Activated CD4-positive, alpha-beta memory T cell treated with anti-CD3 and anti-CD28 coated beads for 36 hours (primary cell): ENCODE results near the gene GALNT5. TPM values are rescaled to one million over a fixed set of nuclear protein-coding genes. Genes with fewer than 3 reads are reported as not detected.

Experiments used
- CTCF ChIA-PET: fragments of 350-600 bp; sonication (Branson Sonifier 250); formaldehyde crosslinking; loops from one replicate; lab custom pipeline; 2021; ENCODE audit warnings: antibody characterized with exemption, inconsistent platforms; lab: Charles Lee
- POLR2A ChIA-PET: fragments of 350-600 bp; sonication (Branson Sonifier 250); formaldehyde crosslinking; loops from one replicate; lab custom pipeline; 2021; ENCODE audit warnings: antibody characterized with exemption; lab: Charles Lee
- DNase-seq: peaks from one replicate; pipeline ENCODE4 v3.0.0-alpha.2; 2020
- H3K27ac Mint-ChIP-seq: one replicate; pipeline ENCODE4 v1.8.0; 2021; ENCODE audit warnings: mixed read lengths
- H3K27me3 Mint-ChIP-seq: one replicate; pipeline ENCODE4 v1.8.0; 2021; ENCODE audit warnings: mixed read lengths
- H3K36me3 Mint-ChIP-seq: one replicate; pipeline ENCODE4 v1.8.0; 2021; ENCODE audit warnings: mixed read lengths
- H3K4me1 Mint-ChIP-seq: one replicate; pipeline ENCODE4 v1.8.0; 2021; ENCODE audit warnings: low read depth, mixed read lengths
- H3K4me3 Mint-ChIP-seq: one replicate; pipeline ENCODE4 v1.8.0; 2021; ENCODE audit warnings: mild to moderate bottlenecking, mixed read lengths
- H3K9me3 Mint-ChIP-seq: one replicate; pipeline ENCODE4 v1.8.0; 2021; ENCODE audit warnings: mixed read lengths
- intact Hi-C: fragments of 100-400 bp; cut with micrococcal nuclease; formaldehyde crosslinking; loops from one replicate; pipeline ENCODE4 v1.15.1; 2023
- total RNA-seq, 2 experiments: library from RNA; stranded (reverse); gene quantifications; one replicate each; pipeline ENCODE4 v1.2.3, GENCODE V29; 2021

Gene GALNT5
- total RNA-seq, 2 experiments from 2014 or later = not detected

DNA sequence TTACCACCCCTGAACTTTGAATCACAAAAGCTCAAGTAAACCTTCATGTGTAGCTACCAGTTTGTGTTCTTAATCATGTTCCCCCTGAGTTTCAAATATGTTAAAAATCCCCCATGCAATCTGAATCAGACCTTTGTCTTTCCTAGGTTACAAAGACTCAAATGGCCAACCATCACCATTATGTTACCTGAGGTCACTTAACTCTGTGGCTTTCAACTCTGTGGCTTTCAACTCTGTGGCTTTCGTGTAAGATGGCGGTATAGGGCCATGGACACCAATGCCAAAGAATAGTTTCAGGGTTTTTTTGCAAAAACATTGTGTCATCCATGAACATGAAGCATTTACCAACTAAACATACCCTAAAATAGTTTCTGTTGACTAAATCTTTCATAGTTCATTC lies 61.4 kb downstream of the GALNT5 start:
- H3K4me1 Mint-ChIP-seq = peaks cover 10% of the 10 kb centered on the region
- ChIA-PET CTCF (interaction anchor here (0.9 to 4.1 kb wide), 5 partner anchors 8 to 173 kb away, joined by 3 to 38 read pairs (median 10); partner anchors contain the start of gene ERMN), POLR2A (interaction anchor here (0.7 kb wide), 1 partner anchor 158 kb away, joined by 3 read pairs; no protein-coding TSS in a partner anchor)
- no peaks in the 10 kb centered on the region for H3K27me3 Mint-ChIP-seq
- H3K36me3 Mint-ChIP-seq = peaks cover 6% of the 10 kb centered on the region
- no peaks in the 10 kb centered on the region for H3K9me3 Mint-ChIP-seq
- intact Hi-C loops = no loop called here
- H3K4me3 Mint-ChIP-seq = no peak overlapping the region
- H3K27ac Mint-ChIP-seq = no peak overlapping the region
- DNase-seq = no peak

DNA sequence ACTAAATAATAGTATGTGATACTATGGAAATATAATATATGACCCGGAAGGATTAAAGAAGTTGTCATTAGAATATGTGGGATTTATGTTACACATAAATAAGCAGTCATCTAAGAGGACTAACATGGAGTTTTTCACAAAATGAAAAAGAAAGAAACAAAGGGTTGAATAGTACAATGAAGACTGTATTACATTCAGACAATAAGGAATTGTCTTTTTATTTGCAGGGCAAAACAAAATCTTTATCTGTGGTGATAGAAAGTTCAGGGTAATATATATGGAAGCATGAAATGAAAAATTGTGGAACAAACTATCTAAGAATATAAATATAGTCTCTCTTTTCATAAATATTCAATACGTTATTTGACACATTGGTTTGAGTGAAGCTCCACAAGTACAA lies 62.3 kb downstream of the GALNT5 start:
- ChIA-PET POLR2A (no interaction called here), CTCF (interaction anchor here (2.2 to 4.1 kb wide), 4 partner anchors 7 to 17 kb away, joined by 6 to 38 read pairs (median 13); partner anchors contain the start of gene ERMN)
- Mint-ChIP-seq H3K27ac (no peak overlapping the region), H3K27me3 (no peaks in the 10 kb centered on the region), H3K9me3 (no peaks in the 10 kb centered on the region), H3K4me1 (peaks cover 6% of the 10 kb centered on the region), H3K4me3 (no peak overlapping the region), H3K36me3 (peaks cover 6% of the 10 kb centered on the region)
- intact Hi-C loops = no loop called here
- DNase-seq = no peak

DNA sequence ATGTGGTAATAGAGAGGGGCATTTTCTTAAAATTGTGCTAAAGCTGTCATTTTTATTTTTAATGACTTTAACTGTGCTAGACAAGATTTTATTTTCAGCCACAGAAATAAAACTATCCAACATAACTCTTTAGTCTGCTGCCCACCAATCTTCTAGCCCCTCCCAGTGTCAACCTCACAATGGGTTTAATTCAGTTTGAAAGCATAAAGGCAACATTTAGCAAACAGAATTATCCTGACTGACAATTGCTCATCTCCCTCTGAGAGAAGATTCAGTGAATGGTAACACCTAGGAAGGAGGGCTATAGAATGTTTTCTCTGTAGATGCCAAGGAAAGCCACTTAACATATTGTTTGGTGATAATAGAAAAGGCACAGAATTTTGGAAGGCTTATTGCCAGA lies 62.9 kb downstream of the GALNT5 start:
- no peaks in the 10 kb centered on the region for H3K27me3 Mint-ChIP-seq
- POLR2A ChIA-PET = no interaction called here

DNA sequence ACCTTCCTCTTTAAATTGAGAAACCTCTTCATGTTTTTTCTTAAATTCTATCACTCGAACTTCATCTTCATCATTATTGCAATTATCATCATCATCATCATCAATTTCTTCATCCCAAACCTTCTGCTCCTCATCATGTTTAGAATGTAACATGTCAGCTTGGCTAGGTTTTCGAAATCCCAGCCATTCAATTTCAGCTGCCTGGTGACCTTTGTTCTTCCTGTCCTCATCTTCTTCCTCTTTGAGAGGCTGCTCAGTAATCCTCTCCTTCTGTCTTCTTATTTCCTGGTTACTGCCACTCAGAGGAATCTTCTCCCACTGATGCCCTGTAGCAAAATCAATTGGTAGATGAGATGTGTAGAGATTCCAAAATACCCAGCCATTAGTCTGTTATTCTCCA lies 64.0 kb downstream of the GALNT5 start:
- ChIA-PET CTCF (interaction anchor here (1.0 kb wide), 1 partner anchor 171 kb away, joined by 3 read pairs; no protein-coding TSS in a partner anchor), POLR2A (no interaction called here)
- Mint-ChIP-seq H3K36me3 (peaks cover 6% of the 10 kb centered on the region), H3K4me1 (no peaks in the 10 kb centered on the region), H3K27me3 (no peaks in the 10 kb centered on the region), H3K9me3 (no peaks in the 10 kb centered on the region), H3K4me3 (no peak overlapping the region), H3K27ac (no peak overlapping the region)
- DNase-seq = no peak
- intact Hi-C loops = no loop called here

More for the DNA sequence above, 62.9 kb downstream of the GALNT5 start:
- no peak overlapping the region for H3K4me3 Mint-ChIP-seq
- no peaks in the 10 kb centered on the region for H3K9me3 Mint-ChIP-seq
- DNase-seq = no peak
- peaks cover 6% of the 10 kb centered on the region for H3K4me1 Mint-ChIP-seq
- peaks cover 6% of the 10 kb centered on the region for H3K36me3 Mint-ChIP-seq
- intact Hi-C loops = no loop called here
- no peak overlapping the region for H3K27ac Mint-ChIP-seq
- CTCF ChIA-PET = interaction anchor here (0.6 to 2.7 kb wide), 2 partner anchors 16 to 683 kb away, joined by 4 to 16 read pairs; no protein-coding TSS in a partner anchor

DNA sequence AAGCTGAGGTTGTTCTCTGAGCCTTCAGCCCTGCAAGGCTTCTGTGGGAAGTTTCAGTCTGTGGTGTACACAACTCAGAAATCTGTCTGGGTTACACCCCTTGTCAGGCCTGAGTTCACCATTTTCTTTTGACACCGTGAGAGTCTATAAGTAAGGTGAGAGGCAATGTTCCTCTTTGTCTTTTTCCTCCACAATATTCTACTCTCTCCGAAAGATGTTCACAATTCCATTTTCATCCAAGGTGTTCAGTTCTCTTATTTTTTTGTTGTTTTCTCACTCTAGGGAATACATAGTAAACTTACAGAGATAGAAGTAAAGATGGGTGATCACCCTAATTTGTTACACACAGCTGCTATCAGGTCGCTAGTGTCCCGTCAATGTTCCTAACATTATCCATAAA lies 64.9 kb downstream of the GALNT5 start:
- POLR2A ChIA-PET = no interaction called here
- DNase-seq = no peak
- CTCF ChIA-PET = interaction anchor here (1.0 to 17.2 kb wide), 3 partner anchors 13 to 170 kb away, joined by 3 to 316 read pairs (median 24); no protein-coding TSS in a partner anchor
- Mint-ChIP-seq H3K4me3 (no peak overlapping the region), H3K9me3 (no peaks in the 10 kb centered on the region), H3K4me1 (peaks cover 4% of the 10 kb centered on the region), H3K27me3 (no peaks in the 10 kb centered on the region), H3K36me3 (peaks cover 6% of the 10 kb centered on the region), H3K27ac (no peak overlapping the region)
- intact Hi-C loops = no loop called here

DNA sequence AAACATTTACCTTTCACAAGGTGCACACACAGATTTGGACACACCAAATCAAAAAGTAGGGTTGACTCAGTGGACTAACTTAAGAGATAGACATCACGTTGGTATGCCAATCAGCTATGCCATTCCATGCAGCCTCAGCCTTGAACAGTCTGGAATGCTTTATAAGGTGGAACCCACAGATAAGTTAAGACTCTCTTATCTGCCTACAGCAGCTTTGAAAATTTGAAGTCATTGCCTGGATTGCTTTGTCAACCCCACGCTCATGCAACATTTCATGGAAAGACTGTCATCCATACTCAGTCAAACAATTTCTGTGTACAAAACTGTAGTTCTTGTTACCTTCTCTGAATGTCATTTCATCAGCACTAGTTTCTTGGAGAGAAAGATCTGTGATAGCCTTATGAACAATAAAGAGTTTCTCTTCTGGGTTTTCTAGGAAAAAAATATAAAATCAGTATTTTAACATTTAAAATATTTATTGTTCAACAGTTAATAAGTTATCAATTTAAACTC lies 66.9 kb downstream of the GALNT5 start:
- POLR2A ChIA-PET = interaction anchor here (1.0 kb wide), 1 partner anchor 118 kb away, joined by 4 read pairs; no protein-coding TSS in a partner anchor
- no peaks in the 10 kb centered on the region for H3K9me3 Mint-ChIP-seq
- H3K27me3 Mint-ChIP-seq = no peaks in the 10 kb centered on the region
- intact Hi-C loops = no loop called here
- no peak overlapping the region for H3K27ac Mint-ChIP-seq
- no peak for DNase-seq
- H3K4me1 Mint-ChIP-seq = peaks cover 17% of the 10 kb centered on the region
- CTCF ChIA-PET = interaction anchor here (0.7 to 17.2 kb wide), 6 partner anchors 8 to 166 kb away, joined by 4 to 316 read pairs (median 40); no protein-coding TSS in a partner anchor
- no peak overlapping the region for H3K4me3 Mint-ChIP-seq
- peaks cover 6% of the 10 kb centered on the region for H3K36me3 Mint-ChIP-seq

DNA sequence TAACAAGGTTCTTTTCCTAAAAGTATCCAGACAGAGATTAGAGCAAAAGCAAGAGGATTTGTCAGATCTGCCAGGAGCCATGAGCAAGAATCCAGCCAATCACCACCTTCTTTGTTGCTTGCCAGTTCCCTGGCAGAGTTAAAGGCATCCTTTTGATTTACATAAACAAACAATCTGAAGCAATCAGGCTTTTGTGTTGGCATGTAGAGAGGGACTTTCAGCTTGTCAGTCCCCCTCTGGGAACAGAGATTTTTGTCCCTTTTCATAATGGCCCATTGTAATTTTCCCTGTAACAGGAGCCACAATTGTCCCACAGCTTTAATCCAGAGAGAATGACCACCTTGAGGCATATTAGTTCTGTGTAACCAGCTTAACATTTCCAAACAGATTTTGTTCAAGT lies 68.3 kb downstream of the GALNT5 start, which contains the start of gene ERMN:
TSS of gene ERMN (minus strand) at position 39 of the 400 bp plus-strand sequence. CDS start 182 bp downstream, outside the sequence.
- POLR2A ChIA-PET = interaction anchor here (1.2 kb wide), 2 partner anchors 88 to 135 kb away, joined by 3 to 6 read pairs; no protein-coding TSS in a partner anchor
- Mint-ChIP-seq H3K27me3 (no peaks in the 10 kb centered on the region), H3K4me1 (peaks cover 26% of the 10 kb centered on the region)

DNA sequence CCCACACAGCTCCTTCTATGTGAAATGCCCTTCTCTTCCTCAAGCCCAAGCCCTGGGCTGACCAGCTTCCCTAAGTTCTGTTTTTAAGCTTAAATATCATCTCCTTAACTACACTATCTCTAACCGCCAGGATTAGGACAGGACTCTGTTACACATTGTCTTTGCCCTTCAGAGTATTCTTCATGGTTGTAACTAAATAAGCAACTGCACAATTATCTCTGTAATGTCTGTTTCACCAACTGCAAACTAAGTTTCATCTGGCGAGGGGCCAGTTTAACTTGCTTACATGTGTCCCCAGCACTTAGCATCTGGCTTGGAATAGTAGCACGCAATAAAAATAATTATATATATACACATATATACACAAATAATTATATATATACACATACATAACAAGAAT lies 69.2 kb downstream of the GALNT5 start:
- ChIA-PET CTCF (interaction anchor here (0.7 to 17.2 kb wide), 35 partner anchors 9 to 684 kb away, joined by 3 to 316 read pairs (median 10); partner anchors contain the start of genes ACVR1C and CYTIP), POLR2A (interaction anchor here (1.1 to 1.9 kb wide), 6 partner anchors 83 to 134 kb away, joined by 3 to 15 read pairs (median 7); no protein-coding TSS in a partner anchor)
- Mint-ChIP-seq H3K36me3 (peaks cover 3% of the 10 kb centered on the region), H3K27ac (no peak overlapping the region), H3K4me3 (no peak overlapping the region), H3K9me3 (no peaks in the 10 kb centered on the region), H3K27me3 (no peaks in the 10 kb centered on the region), H3K4me1 (peaks cover 35% of the 10 kb centered on the region)
- no peak for DNase-seq
- intact Hi-C loops = loop anchor here (1.0 to 2.0 kb wide), 6 partner anchors 14 to 271 kb away; no protein-coding TSS in a partner anchor

More for the DNA sequence above, 68.3 kb downstream of the GALNT5 start, which contains the start of gene ERMN:
- Mint-ChIP-seq H3K4me3 (no peak within 1 kb of the TSS), H3K27ac (no peak within 1 kb of the TSS), H3K9me3 (no peaks in the 10 kb centered on the region), H3K36me3 (peaks cover 6% of the 10 kb centered on the region)
- intact Hi-C loops = loop anchor here (2.0 kb wide), 2 partner anchors 13 to 151 kb away; no protein-coding TSS in a partner anchor
- no peak for DNase-seq
- CTCF ChIA-PET = interaction anchor here (0.6 to 17.2 kb wide), 17 partner anchors 8 to 471 kb away, joined by 3 to 316 read pairs (median 26); partner anchors contain the start of genes ACVR1C and CYTIP

DNA sequence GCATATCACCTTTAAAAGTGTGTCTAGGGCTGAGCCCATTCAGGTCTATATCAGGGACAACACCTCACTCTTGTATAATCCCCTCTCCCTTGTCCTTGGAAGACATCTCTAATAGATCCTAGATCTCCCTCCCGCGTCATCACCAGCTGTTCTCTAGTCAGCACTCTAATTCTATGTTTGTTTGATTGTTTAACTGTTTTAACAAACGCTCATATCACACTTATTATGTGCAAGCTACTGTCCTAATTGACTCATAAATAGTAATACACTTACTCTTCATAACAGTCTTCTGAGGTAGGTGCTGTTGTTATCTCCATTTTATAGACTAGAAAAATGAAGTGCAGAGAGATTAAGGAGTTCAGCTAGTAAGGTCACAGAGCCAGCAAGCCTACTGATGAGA lies 69.7 kb downstream of the GALNT5 start:
- POLR2A ChIA-PET = interaction anchor here (0.9 to 1.9 kb wide), 7 partner anchors 77 to 113 kb away, joined by 3 to 15 read pairs (median 8); no protein-coding TSS in a partner anchor
- peaks cover 39% of the 10 kb centered on the region for H3K4me1 Mint-ChIP-seq
- intact Hi-C loops = loop anchor here (1.0 to 2.0 kb wide), 6 partner anchors 14 to 270 kb away; no protein-coding TSS in a partner anchor
- no peaks in the 10 kb centered on the region for H3K27me3 Mint-ChIP-seq
- H3K9me3 Mint-ChIP-seq = no peaks in the 10 kb centered on the region
- no peak for DNase-seq
- no peak overlapping the region for H3K4me3 Mint-ChIP-seq
- CTCF ChIA-PET = interaction anchor here (0.6 to 17.2 kb wide), 54 partner anchors 9 to 684 kb away, joined by 3 to 316 read pairs (median 6); partner anchors contain the start of gene CYTIP
- peaks cover 3% of the 10 kb centered on the region for H3K36me3 Mint-ChIP-seq
- H3K27ac Mint-ChIP-seq = no peak overlapping the region

DNA sequence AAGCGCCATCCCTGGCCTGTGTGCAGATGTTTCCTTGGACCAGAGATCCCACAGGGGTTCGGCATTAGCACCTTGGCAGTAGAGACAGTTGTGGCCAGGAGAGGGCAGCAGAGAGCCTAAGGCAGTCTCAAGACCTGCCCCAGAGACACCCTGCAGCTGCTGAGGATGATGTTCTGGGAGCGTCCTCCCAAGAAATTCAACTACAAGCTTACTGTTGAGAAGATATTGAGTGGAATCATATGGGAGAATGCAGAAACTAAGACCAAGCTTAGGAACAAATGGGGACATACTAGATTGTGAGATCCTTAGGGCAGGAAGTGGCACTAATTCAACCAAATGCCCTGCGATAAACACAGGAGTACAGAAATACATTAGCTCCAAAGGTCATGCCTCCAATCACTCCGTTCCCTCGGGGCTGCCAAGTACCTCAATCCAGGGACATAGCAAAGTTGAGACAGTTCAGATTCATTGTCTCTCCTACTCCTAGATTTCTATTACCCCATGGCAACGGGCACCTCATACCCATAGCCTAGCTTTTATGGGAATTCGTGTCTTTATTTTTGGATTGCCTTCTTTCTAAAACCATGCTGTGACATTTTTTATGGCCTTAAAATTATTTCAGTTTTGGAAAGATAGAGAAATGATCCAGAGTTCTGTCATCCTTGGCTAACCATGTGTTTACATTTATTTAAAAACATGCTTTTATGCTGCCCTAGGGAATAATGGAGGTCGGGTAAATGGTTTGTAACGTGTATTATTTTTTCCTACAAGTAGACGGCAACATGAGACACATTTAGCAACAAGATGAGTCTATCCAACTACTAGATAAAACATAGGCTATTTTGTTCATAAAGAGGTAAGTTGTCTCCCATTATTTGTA lies 70.4 kb downstream of the GALNT5 start:
- peak; percentile 91 for DNase-seq
- no peaks in the 10 kb centered on the region for H3K27me3 Mint-ChIP-seq
- no peak overlapping the region for H3K27ac Mint-ChIP-seq
- H3K36me3 Mint-ChIP-seq = peaks cover 3% of the 10 kb centered on the region
- peaks cover 46% of the 10 kb centered on the region for H3K4me1 Mint-ChIP-seq
- ChIA-PET CTCF (interaction anchor here (0.6 to 17.2 kb wide), 64 partner anchors 10 to 683 kb away, joined by 3 to 316 read pairs (median 4); partner anchors contain the start of gene CYTIP), POLR2A (interaction anchor here (0.6 to 1.9 kb wide), 8 partner anchors 9 to 112 kb away, joined by 3 to 15 read pairs (median 8); no protein-coding TSS in a partner anchor)
- no peaks in the 10 kb centered on the region for H3K9me3 Mint-ChIP-seq
- H3K4me3 Mint-ChIP-seq = peak overlapping the region; percentile 28
- intact Hi-C loops = loop anchor here (1.0 to 2.0 kb wide), 6 partner anchors 15 to 269 kb away; no protein-coding TSS in a partner anchor

DNA sequence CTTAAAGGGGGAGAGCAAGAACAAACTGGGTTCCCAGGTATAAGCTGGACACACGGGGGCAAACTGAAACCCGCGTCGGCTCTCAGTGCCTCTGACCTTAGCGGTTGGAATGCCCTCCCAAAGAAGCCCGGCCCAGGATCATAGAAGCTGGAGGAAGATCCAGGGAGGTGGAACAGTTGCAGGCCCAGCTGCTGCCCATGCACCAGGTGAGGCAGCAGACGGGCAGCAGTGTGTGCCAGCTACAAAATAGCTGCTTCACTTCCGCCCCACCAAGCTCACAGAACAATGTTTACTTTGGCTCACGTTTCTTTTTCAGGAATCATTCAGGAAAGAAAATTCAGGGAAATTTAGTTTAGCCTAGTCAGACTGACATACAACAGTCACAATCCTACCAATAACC lies 72.0 kb downstream of the GALNT5 start:
- intact Hi-C loops = no loop called here
- no peaks in the 10 kb centered on the region for H3K36me3 Mint-ChIP-seq
- H3K9me3 Mint-ChIP-seq = no peaks in the 10 kb centered on the region
- ChIA-PET CTCF (interaction anchor here (0.7 to 17.2 kb wide), 6 partner anchors 23 to 268 kb away, joined by 3 to 316 read pairs (median 3); no protein-coding TSS in a partner anchor), POLR2A (interaction anchor here (1.1 kb wide), 1 partner anchor 75 kb away, joined by 4 read pairs; no protein-coding TSS in a partner anchor)
- no peak for DNase-seq
- H3K4me3 Mint-ChIP-seq = no peak overlapping the region
- H3K4me1 Mint-ChIP-seq = peaks cover 62% of the 10 kb centered on the region
- no peaks in the 10 kb centered on the region for H3K27me3 Mint-ChIP-seq
- H3K27ac Mint-ChIP-seq = no peak overlapping the region
